Endothelial cell of umbilical vein (primary cell): ENCODE measurements around the gene SFTA2. TPM values are rescaled to one million over a fixed set of nuclear protein-coding genes. Genes with fewer than 3 reads are reported as not detected.

ENCODE experiments used
- BruUV-seq: library from RNA; stranded (reverse); fragments of 400-500 nt; replicated peaks from 2 replicates; lab custom pipeline; 2021; lab: Mats Ljungman, UMichigan
- CTCF ChIA-PET: fragments of 300-600, 350-600 bp; sonication (Branson Sonifier 250); formaldehyde crosslinking; loops from one replicate; lab custom pipeline; 2021; ENCODE audit warnings: antibody characterized with exemption, inconsistent platforms; lab: Charles Lee
- POLR2A ChIA-PET: fragments of 300-600, 350-600 bp; sonication (Branson Sonifier 250); formaldehyde crosslinking; loops from one replicate; lab custom pipeline; 2021; ENCODE audit warnings: antibody characterized with exemption, inconsistent platforms; lab: Charles Lee
- DNase-seq: peaks from one replicate; pipeline ENCODE4 v3.0.0-alpha.2; 2011; ENCODE audit warnings: low read depth, low spot score
- FAIRE-seq: peaks from 2 replicates; lab custom pipeline; 2011; peaks lifted over from hg19 to GRCh38; lab: Jason Lieb, UNC
- H2AFZ ChIP-seq: 2 replicates; pipeline ENCODE4 v1.6.0; 2012; ENCODE audit warnings: low read depth, low read length, control low read depth, inconsistent platforms
- H3K27ac ChIP-seq: 2 replicates; pipeline ENCODE4 v1.5.1; 2011; ENCODE audit warnings: low read depth, mild to moderate bottlenecking, control low read depth, low read length, moderate library complexity; ENCODE audit not compliant: insufficient read depth
- H3K27me3 ChIP-seq, 2 experiments: 2 replicates each; pipeline versions ENCODE4 v1.6.0 to v1.6.1; 2011; ENCODE audit warnings: low read length in 2 of 2, mixed read lengths in 1 of 2; ENCODE audit not compliant: control insufficient read depth in 2 of 2, insufficient read depth in 2 of 2
- H3K36me3 ChIP-seq, 2 experiments: 2 replicates in 1 of 2; 3 replicates in 1 of 2; pipeline ENCODE4 v1.5.1; 2011; ENCODE audit warnings: low read length in 2 of 2, mild to moderate bottlenecking in 1 of 2, moderate library complexity in 1 of 2; ENCODE audit not compliant: control insufficient read depth in 2 of 2, insufficient read depth in 2 of 2; ENCODE audit errors: extremely low read depth in 1 of 2
- H3K4me1 ChIP-seq: 3 replicates; pipeline ENCODE4 v1.5.1; 2011; ENCODE audit warnings: mild to moderate bottlenecking, low read length; ENCODE audit not compliant: control insufficient read depth, insufficient read depth; ENCODE audit errors: extremely low read depth
- H3K4me2 ChIP-seq: 2 replicates; pipeline ENCODE4 v1.6.1; 2011; ENCODE audit warnings: low read length, control low read depth, mixed read lengths; ENCODE audit not compliant: insufficient read depth
- H3K4me3 ChIP-seq, 3 experiments: fragments of 200-600 bp in 1 of 3; sonication (generic), shearing (Covaris generic) in 1 of 3; replicated peaks in 1 of 3; 2 replicates each; pipeline ENCODE4 v1.5.1; 2011 to 2016; ENCODE audit warnings: control low read depth in 3 of 3, low read length in 3 of 3, mild to moderate bottlenecking in 2 of 3, inconsistent platforms in 1 of 3, low read depth in 1 of 3, moderate library complexity in 1 of 3; ENCODE audit not compliant: insufficient read depth in 1 of 3
- H3K79me2 ChIP-seq: 2 replicates; pipeline ENCODE4 v1.6.0; 2012; ENCODE audit warnings: low read length, inconsistent platforms; ENCODE audit not compliant: control insufficient read depth, insufficient read depth
- H3K9ac ChIP-seq: replicated peaks from 2 replicates; pipeline ENCODE3; 2011; ENCODE audit warnings: low read length, control low read depth; ENCODE audit not compliant: insufficient read depth; ENCODE audit errors: extremely low read depth
- H3K9me1 ChIP-seq: replicated peaks from 3 replicates; pipeline ENCODE4 v1.6.0; 2011; ENCODE audit warnings: mild to moderate bottlenecking, low read length; ENCODE audit not compliant: control insufficient read depth, insufficient read depth; ENCODE audit errors: extremely low read depth
- H3K9me3 ChIP-seq: replicated peaks from 2 replicates; pipeline ENCODE4 v1.5.1; 2012; ENCODE audit warnings: low read length, inconsistent platforms; ENCODE audit not compliant: control insufficient read depth, insufficient read depth
- H4K20me1 ChIP-seq: replicated peaks from 2 replicates; pipeline ENCODE3; 2011; ENCODE audit warnings: mild to moderate bottlenecking, low read length; ENCODE audit not compliant: control insufficient read depth, insufficient read depth; ENCODE audit errors: extremely low read depth
- CTCF ChIP-seq, 2 donors: IDR thresholded peaks; 1 replicate in 1 of 2; 2 replicates in 1 of 2; pipeline ENCODE4 v1.5.1; 2011; ENCODE audit warnings: low read length in 2 of 2, mild to moderate bottlenecking in 2 of 2, moderate library complexity in 2 of 2, control low read depth in 1 of 2, inconsistent platforms in 1 of 2, low read depth in 1 of 2; ENCODE audit not compliant: insufficient read depth in 1 of 2; ENCODE audit errors: extremely low read depth in 1 of 2
- EZH2 ChIP-seq: IDR thresholded peaks from 2 replicates; pipeline ENCODE4 v1.6.1; 2012; ENCODE audit warnings: borderline replicate concordance, low read depth, mild to moderate bottlenecking, moderate library complexity, low read length, inconsistent platforms; ENCODE audit not compliant: severe bottlenecking
- FOS ChIP-seq: IDR thresholded peaks from 2 replicates; pipeline ENCODE4 v1.6.1; 2011; ENCODE audit warnings: mild to moderate bottlenecking, low read length, moderate library complexity, borderline replicate concordance; ENCODE audit not compliant: insufficient read depth
- GATA2 ChIP-seq: IDR thresholded peaks from 2 replicates; pipeline ENCODE4 v1.7.0; 2011; ENCODE audit warnings: low read depth, mild to moderate bottlenecking, moderate library complexity, mixed read lengths, low read length; ENCODE audit not compliant: insufficient read length, insufficient read depth
- JUN ChIP-seq: IDR thresholded peaks from 2 replicates; pipeline ENCODE4 v1.6.1; 2011; ENCODE audit warnings: borderline replicate concordance, low read depth; ENCODE audit not compliant: insufficient read length, insufficient read depth
- MAX ChIP-seq: IDR thresholded peaks from 2 replicates; pipeline ENCODE4 v1.6.1; 2011; ENCODE audit not compliant: insufficient read depth, insufficient read length
- MYC ChIP-seq: IDR thresholded peaks from one replicate; pipeline ENCODE4 v1.6.1; 2011; ENCODE audit warnings: mild to moderate bottlenecking, low read depth, low read length
- POLR2A ChIP-seq: IDR thresholded peaks from 2 replicates; pipeline ENCODE4 v1.6.1; 2012; ENCODE audit warnings: low read depth, mild to moderate bottlenecking, control low read depth, low read length
- POLR2AphosphoS5 ChIP-seq: IDR thresholded peaks from 2 replicates; pipeline ENCODE4 v1.6.1; 2012; ENCODE audit warnings: low read depth, mild to moderate bottlenecking, control low read depth, low read length, moderate library complexity; ENCODE audit not compliant: insufficient read depth
- dilution Hi-C: fragments of 300-500 bp; cut with MboI; formaldehyde crosslinking; loops from one replicate; pipeline ENCODE4 v1.15.0; 2019; ENCODE audit warnings: low sequenced_read_pairs; ENCODE audit not compliant: extremely low pct_ligation_motif_present
- intact Hi-C: fragments of 100-400 bp; cut with micrococcal nuclease; formaldehyde crosslinking; loops from one replicate; pipeline ENCODE4 v1.10.0; 2022
- polyA plus RNA-seq, 4 experiments: library from polyadenylated mRNA; depleted of rRNA in 3 of 4; stranded (reverse) in 3 of 4; unstranded in 1 of 4; fragments of >200 nt; gene quantifications; 2 replicates each; pipeline versions ENCODE4 v1.2.1 to v1.2.3, GENCODE V29; 2011 to 2012; ENCODE audit warnings: missing spikeins in 1 of 4
- total RNA-seq: library from RNA; stranded (reverse); gene quantifications from 2 replicates; pipeline ENCODE4 v1.2.3, GENCODE V29; 2021

Gene SFTA2
- total and polyA plus RNA-seq, 2 donors (not counting 3 experiments of a cell fraction or from before 2014, with no cell fraction given), result not detected

GRCh38 chr6:30900863-30901417 lies 31.0 kb downstream of the SFTA2 start:
- ChIA-PET POLR2A (no interaction called here), CTCF (no interaction called here)
- intact Hi-C loops (no loop called here), dilution Hi-C loops (no loop called here)
- Histone ChIP-seq H3K9me1 (no peaks in the 10 kb centered on the region), H3K4me2 (no peak overlapping the region), H3K9ac (no peak overlapping the region), H3K9me3 (no peaks in the 10 kb centered on the region), H3K27me3 (no peaks in the 10 kb centered on the region), H3K36me3 (peaks cover 0 to 3% of the 10 kb centered on the region in 2 experiments), H4K20me1 (no peaks in the 10 kb centered on the region), H3K4me3 (no peak overlapping the region), H3K27ac (no peak overlapping the region), H3K79me2 (no peaks in the 10 kb centered on the region), H2AFZ (no peak overlapping the region), H3K4me1 (no peaks in the 10 kb centered on the region)
- no peak for FAIRE-seq
- no TSS peak for BruUV-seq
- TF ChIP-seq MAX (no peak), FOS (no peak), GATA2 (no peak)
- no peak for DNase-seq

GRCh38 chr6:30898750-30899360 lies 33.1 kb downstream of the SFTA2 start:
- Histone ChIP-seq H3K79me2 (no peaks in the 10 kb centered on the region), H3K27me3 (no peaks in the 10 kb centered on the region), H3K4me2 (no peak overlapping the region), H3K9me3 (no peaks in the 10 kb centered on the region), H4K20me1 (no peaks in the 10 kb centered on the region), H3K36me3 (peaks cover 0 to 7% of the 10 kb centered on the region in 2 experiments), H3K4me1 (no peaks in the 10 kb centered on the region), H3K9ac (no peak overlapping the region), H3K9me1 (no peaks in the 10 kb centered on the region), H2AFZ (no peak overlapping the region), H3K27ac (no peak overlapping the region), H3K4me3 (no peak overlapping the region)
- ChIA-PET POLR2A (no interaction called here), CTCF (interaction anchor here (1.7 kb wide), 1 partner anchor 70 kb away, joined by 5 read pairs; no protein-coding TSS in a partner anchor)
- DNase-seq (no peak), FAIRE-seq (no peak)
- no peak for TF ChIP-seq MAX
- TF ChIP-seq EZH2, result no peak
- no peak for TF ChIP-seq CTCF (IDR thresholded peaks at IDR 0.05; ENCODE audit: extremely low read depth in 1 of 2, insufficient read depth in 1 of 2, low read depth in 1 of 2, low read length in 2 of 2)
- TF ChIP-seq GATA2, result no peak
- no peak for TF ChIP-seq POLR2AphosphoS5
- TF ChIP-seq FOS, result no peak
- TF ChIP-seq POLR2A, result no peak
- TF ChIP-seq JUN, result no peak
- TF ChIP-seq MYC, result no peak
- no TSS peak for BruUV-seq
- dilution Hi-C loops, result loop anchor here (25.0 kb wide), 1 partner anchor 162 kb away; the partner anchor contains the start of genes FLOT1 and IER3
- intact Hi-C loops, result no loop called here
